NCI-H748 treated with DMSO at 0.1 percent for 48 hours (cell line): ENCODE measurements around the gene SLBP.

Source experiments
- DNase-seq: peaks from one replicate; lab custom pipeline; 2025; lab: John Stamatoyannopoulos, UW

SLBP gene

DNA sequence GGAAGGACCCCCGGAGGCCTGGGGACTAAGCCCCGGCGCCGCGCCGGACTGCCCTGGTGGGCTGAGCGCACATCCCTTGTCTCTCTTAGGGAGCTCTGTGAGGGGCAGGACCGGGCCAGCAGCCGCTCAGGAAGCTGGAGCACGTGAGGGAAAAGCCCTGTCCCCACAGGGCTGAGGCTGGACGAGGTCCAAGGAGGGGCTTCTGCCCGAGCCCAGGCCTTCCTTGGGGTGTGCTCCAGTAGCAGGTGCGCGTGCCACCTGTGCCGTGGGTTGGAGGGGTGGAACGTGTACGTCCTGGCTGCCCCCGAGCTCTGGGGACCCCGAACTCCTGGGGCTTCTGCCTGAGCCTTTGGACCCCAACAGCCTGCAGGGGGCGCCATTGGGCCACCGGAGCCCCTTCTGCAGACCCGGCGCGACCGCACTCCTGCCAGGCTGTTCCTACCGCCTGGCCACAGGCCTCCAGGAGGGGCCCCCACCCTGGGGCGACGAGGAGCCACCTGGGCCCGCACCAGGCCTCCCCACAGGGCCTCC is 36.4 kb upstream of the SLBP start:
- DNase-seq = no peak

DNA sequence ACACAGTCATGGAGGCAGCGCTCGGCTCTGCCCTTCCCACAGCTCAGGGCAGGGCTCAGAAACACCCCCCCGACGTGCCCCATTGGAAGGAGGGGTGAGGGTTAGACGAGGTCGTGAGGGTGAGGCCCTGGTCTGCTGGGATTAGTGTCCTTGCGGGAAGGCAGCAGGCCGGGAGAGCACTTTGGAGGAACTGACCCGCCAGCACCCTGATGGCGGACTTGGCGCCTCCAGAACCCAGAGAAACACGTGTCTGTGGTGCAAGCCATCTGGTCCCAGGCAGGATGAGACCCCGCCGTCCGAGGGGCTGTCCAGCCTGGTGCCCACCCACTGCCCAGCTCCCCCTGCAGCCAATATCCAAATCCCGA is 35.5 kb upstream of the SLBP start:
- no peak for DNase-seq

- no peak for DNase-seq
Measured at GRCh38 chr4:1746919-1747602, 34.9 kb upstream of the SLBP start.

DNA sequence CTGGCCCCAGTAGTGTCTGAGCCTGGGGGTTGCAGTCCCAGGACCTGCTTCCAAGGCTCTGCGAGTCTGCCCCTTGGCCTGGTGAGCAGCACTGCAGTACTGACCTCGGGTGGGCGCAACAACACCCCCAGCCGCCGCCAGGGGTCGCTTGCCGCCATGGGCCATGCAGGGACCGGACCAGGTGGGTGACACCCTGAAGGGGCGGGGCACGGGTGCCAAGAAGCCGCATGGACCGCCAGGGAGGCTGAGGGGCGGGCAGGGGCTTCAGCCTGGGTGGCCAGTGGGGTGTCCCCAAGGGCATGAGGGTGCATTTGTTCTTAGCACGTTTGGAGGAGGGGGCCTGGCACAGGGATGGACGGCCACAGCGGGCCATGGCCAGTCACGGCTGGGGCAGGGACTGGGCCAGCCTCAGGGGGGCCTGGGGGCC is 34.2 kb upstream of the SLBP start:
- DNase-seq = no peak

DNA sequence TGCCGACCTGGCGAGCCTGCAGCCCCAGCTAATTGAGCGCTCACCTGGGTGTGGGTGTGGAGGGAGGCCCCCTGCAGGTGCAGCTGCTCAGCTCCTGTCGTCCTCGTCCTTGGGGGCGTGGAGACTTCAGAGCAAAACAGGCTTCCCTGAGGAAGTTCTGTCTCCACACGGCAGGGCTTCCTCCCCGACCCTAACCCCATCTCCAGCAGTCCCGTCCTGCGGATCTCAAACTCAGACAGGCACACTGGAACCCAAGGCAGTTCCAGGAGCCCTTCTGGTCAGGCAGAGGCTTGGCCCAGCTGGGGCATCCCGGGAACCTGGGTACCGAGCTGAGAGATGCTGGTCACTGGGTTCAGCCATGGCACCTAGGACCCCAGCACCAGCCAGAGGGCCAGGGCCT is 33.6 kb upstream of the SLBP start:
- DNase-seq = no peak

- no peak for DNase-seq
Measured at GRCh38 chr4:1745165-1745564, 33.0 kb upstream of the SLBP start.

GRCh38 chr4:1744552-1744951 is 32.4 kb upstream of the SLBP start:
- DNase-seq = no peak

- no peak for DNase-seq
Measured at GRCh38 chr4:1743975-1744374, 31.9 kb upstream of the SLBP start.

DNA sequence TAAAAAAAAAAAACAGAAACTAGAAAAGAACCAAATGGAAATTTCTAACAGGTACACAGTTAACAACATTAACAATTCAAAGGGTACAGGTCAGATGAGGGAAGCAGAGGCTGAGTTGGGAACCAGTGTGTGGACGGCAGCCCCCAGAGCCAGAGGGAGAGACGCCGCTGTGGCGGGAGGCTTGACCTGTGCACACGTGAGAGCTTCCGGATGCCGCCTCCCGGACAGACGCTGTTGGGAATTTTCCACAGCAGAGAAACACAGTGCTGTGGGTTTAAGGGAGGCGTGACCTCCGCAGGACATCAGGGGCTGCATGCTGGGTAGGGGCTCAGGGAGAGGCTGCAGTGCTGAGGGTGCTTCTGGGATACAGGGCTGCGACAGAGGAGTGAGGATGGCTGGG is 31.4 kb upstream of the SLBP start:
- DNase-seq = no peak

GRCh38 chr4:1741208-1741607 is 29.1 kb upstream of the SLBP start:
- DNase-seq = no peak

- no peak for DNase-seq
Measured at GRCh38 chr4:1740021-1740545, 28.0 kb upstream of the SLBP start.

GRCh38 chr4:1739358-1739757 is 27.2 kb upstream of the SLBP start:
- no peak for DNase-seq

- no peak for DNase-seq
Measured at GRCh38 chr4:1738410-1738809, 26.3 kb upstream of the SLBP start.

DNA sequence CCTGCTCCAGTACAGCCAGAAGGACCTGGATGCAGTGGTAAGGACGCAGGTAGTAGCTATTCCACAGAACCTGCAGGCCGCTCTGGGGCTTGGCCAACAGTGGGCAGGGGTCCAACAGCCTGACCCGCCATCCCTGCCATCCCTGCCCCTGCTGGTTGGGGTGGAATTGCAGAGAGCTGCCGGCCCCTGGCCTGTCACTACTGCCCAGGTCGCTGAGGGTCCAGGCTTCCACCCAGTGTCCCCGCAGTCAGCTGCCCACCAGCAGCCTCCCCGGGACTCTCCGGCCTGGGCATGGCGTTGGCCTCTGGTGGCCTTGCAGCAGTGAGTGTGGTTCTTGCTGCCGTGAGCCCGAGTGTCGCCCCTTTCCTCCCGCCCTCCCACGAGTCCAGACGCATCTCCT is 25.5 kb upstream of the SLBP start:
- no peak for DNase-seq

GRCh38 chr4:1736812-1737211 is 24.7 kb upstream of the SLBP start:
- DNase-seq = no peak

- no peak for DNase-seq
Measured at GRCh38 chr4:1735215-1735614, 23.1 kb upstream of the SLBP start.

- DNase-seq = no peak
Measured at GRCh38 chr4:1732911-1733310, 20.8 kb upstream of the SLBP start.

- DNase-seq = no peak
Measured at GRCh38 chr4:1731180-1731579, 19.1 kb upstream of the SLBP start.

DNA sequence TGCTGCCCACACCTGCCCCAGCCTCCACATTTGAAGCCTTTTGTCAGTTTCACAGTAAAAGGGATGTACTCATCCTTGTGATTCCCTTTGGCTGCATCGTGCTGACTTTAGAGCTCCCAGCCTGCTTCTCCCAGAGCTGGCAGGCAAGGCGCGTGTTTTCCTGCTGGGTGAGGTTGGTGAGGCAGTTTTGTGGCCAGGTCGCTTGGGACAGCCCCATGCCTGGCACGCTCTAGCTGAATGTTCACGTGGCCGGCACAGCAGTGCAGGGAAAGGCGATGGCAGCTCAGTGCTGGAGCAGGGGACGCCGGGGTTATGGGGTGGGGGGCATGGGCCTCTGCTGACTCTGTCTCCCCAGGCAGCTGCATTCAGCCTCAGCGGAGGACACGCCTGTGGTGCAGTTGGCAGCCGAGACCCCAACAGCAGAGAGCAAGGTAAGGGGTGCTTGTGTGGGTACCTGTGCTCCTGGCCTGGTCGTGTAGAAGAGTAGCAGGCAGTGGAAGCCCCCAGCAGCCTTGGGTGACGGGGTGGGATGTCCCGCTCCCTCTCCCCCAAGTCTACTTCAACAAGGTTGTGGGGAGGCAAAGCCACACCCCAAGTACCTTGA is 18.5 kb upstream of the SLBP start:
- no peak for DNase-seq

DNA sequence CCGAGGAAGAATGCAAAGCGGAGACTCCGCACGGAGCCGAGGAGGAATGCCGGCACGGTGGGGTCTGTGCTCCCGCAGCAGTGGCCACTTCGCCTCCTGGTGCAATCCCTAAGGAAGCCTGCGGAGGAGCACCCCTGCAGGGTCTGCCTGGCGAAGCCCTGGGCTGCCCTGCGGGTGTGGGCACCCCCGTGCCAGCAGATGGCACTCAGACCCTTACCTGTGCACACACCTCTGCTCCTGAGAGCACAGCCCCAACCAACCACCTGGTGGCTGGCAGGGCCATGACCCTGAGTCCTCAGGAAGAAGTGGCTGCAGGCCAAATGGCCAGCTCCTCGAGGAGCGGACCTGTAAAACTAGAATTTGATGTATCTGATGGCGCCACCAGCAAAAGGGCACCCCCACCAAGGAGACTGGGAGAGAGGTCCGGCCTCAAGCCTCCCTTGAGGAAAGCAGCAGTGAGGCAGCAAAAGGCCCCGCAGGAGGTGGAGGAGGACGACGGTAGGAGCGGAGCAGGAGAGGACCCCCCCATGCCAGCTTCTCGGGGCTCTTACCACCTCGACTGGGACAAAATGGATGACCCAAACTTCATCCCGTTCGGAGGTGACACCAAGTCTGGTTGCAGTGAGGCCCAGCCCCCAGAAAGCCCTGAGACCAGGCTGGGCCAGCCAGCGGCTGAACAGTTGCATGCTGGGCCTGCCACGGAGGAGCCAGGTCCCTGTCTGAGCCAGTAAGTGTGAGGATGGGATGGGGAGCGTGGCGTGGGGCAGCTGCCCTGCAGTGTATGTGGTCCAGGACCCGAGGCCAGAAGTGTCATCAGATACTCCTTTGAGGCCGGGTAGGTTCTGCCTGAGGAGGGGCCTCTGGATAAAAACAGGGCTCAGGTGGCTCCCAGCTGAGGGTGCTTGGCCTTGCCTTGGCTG is 16.2 kb upstream of the SLBP start:
- DNase-seq = no peak

DNA sequence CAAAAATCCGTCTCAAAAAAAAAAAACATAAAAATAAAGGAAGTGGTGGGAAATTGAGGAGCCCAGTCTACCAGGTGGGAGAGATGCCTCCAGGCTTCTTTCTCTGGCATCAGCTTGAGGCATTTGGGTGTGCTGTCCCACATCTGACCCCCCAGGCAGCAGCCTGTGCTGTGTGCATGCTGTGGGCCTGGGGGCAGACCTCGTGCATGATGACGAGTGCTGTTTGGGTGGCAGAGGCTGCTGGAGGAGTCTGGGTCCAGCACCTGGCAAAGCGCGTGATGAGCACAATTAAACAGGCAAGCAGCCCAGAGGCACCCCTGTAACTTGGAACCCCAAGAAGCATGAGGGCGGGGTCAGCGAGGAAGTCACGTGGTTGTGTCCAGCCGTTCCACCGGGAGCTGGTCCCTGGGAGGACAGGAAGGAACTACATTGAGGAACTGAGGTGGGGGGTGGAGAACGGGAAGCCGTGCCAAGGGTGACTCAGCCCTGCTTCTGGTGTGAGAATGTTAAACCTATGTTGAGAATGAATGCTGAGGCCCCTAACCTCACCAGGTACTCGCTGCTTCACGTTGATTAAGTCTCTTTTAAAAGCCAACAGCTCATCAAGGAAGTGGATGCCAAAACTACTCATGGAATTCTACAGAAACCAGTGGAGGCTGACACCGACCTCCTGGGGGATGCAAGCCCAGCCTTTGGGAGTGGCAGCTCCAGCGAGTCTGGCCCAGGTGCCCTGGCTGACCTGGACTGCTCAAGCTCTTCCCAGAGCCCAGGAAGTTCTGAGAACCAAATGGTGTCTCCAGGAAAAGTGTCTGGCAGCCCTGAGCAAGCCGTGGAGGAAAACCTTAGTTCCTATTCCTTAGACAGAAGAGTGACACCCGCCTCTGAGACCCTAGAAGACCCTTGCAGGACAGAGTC is 15.3 kb upstream of the SLBP start:
- no peak for DNase-seq
